Natural killer cell treated with Interleukin-12 subunit alpha and Interleukin-12 subunit beta and Interleukin-15 and Interleukin-18, amount 100 ng/mL, for 72 hours (primary cell): ENCODE data around the gene ZNF232. TPM values are rescaled to one million over a fixed set of nuclear protein-coding genes. Genes with fewer than 3 reads are reported as not detected.
"Not testable (repeated sequence)": the region's sequence is repeated elsewhere in the genome, so short reads cannot be mapped to it uniquely, and the experiment has no call there.

Source experiments
- ATAC-seq, 2 donors: fragments of 150-1000 bp; cut with Tn5 transposase in 1 of 2; sonication (Bioruptor Pico), chemical (Tn5 transposase) in 1 of 2; 2 replicates each; pipeline ENCODE4 v1.10.0; 2021
- DNase-seq: peaks from one replicate; pipeline ENCODE4 v3.0.0; 2022; ENCODE audit warnings: low spot score
- H3K27ac Mint-ChIP-seq, 2 donors: 1 replicate in 1 of 2; 2 replicates in 1 of 2; pipeline ENCODE4 v1.8.0; 2022; ENCODE audit warnings: mixed read lengths in 2 of 2, mild to moderate bottlenecking in 1 of 2, moderate library complexity in 1 of 2
- H3K27me3 Mint-ChIP-seq, 2 donors: 1 replicate in 1 of 2; 2 replicates in 1 of 2; pipeline ENCODE4 v1.8.0; 2022; ENCODE audit warnings: mixed read lengths in 2 of 2
- H3K36me3 Mint-ChIP-seq: one replicate; pipeline ENCODE4 v1.8.0; 2022; ENCODE audit warnings: mixed read lengths
- H3K4me1 Mint-ChIP-seq, 2 donors: 1 replicate in 1 of 2; 2 replicates in 1 of 2; pipeline ENCODE4 v1.8.0; 2022; ENCODE audit warnings: low read depth in 2 of 2, mixed read lengths in 2 of 2, mild to moderate bottlenecking in 1 of 2
- H3K4me3 Mint-ChIP-seq: one replicate; pipeline ENCODE4 v1.8.0; 2022; ENCODE audit warnings: mixed read lengths
- H3K9me3 Mint-ChIP-seq: 2 replicates; pipeline ENCODE4 v1.8.0; 2022; ENCODE audit warnings: mixed read lengths
- total RNA-seq, 2 donors: library from RNA; stranded (reverse); gene quantifications; one replicate each; pipeline ENCODE4 v1.2.3, GENCODE V29; 2022

The ZNF232 gene
- total RNA-seq, 2 donors from 2014 or later = 14.0 to 15.1 TPM

DNA sequence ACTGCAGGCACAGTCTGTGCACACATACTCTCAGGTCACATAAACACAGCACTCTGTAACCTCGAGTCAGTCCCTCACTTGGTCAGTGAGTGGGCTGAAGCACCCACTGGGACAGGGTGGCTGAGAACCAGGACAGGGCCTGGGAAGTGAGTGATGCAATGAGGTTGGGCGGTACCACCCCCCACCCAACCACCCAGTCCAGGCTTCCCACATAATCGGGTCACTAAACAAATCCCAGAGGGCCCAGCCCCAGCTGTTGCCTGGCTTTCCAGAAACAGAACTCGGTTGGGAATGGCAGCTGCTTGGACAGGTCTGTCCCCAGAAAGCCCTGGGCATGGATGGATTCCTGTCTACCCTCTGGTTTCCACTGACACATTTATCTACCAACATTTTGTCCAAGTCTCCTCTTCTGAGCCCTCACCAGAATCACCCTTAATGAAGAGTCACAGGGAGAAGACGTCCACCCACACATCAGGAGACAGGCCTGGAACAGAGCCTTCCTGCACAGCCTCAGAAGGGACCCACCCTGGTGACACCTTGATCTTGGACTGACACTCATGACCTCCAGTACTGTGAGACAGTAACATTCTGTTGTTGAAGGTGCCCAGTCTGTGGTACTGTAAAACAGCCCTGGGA, 12.6 kb upstream of the ZNF232 start:
- H3K27ac Mint-ChIP-seq, H3K9me3 Mint-ChIP-seq, DNase-seq, H3K4me1 Mint-ChIP-seq, H3K36me3 Mint-ChIP-seq, H3K4me3 Mint-ChIP-seq: not testable (repeated sequence)
- peak in 1 of 2 donors; percentile 13 for ATAC-seq
- peaks cover 12 to 19% of the 10 kb centered on the region in 2 donors for H3K27me3 Mint-ChIP-seq

- ATAC-seq (peak; percentile 17 to 52), DNase-seq (peak; percentile 39)
- Mint-ChIP-seq H3K4me1 (peaks cover 2 to 5% of the 10 kb centered on the region in 2 donors), H3K36me3 (no peaks in the 10 kb centered on the region), H3K9me3 (no peaks in the 10 kb centered on the region), H3K4me3 (no peak overlapping the region), H3K27ac (no peak overlapping the region), H3K27me3 (peaks cover 12 to 19% of the 10 kb centered on the region in 2 donors)
Observed at GRCh38 chr17:5123343-5124124, 11.9 kb upstream of the ZNF232 start.

GRCh38 chr17:5122586-5123342, 11.1 kb upstream of the ZNF232 start:
- Mint-ChIP-seq H3K36me3 (no peaks in the 10 kb centered on the region), H3K27me3 (peaks cover 12 to 20% of the 10 kb centered on the region in 2 donors), H3K9me3 (no peaks in the 10 kb centered on the region), H3K4me3 (no peak overlapping the region), H3K4me1 (peaks cover 4 to 5% of the 10 kb centered on the region in 2 donors), H3K27ac (no peak overlapping the region)
- ATAC-seq = peak; percentile 56 to 63
- peak; percentile 51 for DNase-seq

- ATAC-seq, H3K4me1 Mint-ChIP-seq, H3K9me3 Mint-ChIP-seq, H3K36me3 Mint-ChIP-seq, H3K27ac Mint-ChIP-seq, DNase-seq: not testable (repeated sequence)
- peak overlapping the region; percentile 72 for H3K4me3 Mint-ChIP-seq
- H3K27me3 Mint-ChIP-seq = peaks cover 14 to 26% of the 10 kb centered on the region in 2 donors
Observed at GRCh38 chr17:5122056-5122455, 10.4 kb upstream of the ZNF232 start.

GRCh38 chr17:5121186-5121841, 9.6 kb upstream of the ZNF232 start:
- Mint-ChIP-seq H3K9me3 (no peaks in the 10 kb centered on the region), H3K4me1 (peaks cover 5 to 9% of the 10 kb centered on the region in 2 donors), H3K4me3 (peak overlapping the region; percentile 72), H3K27ac (no peak overlapping the region), H3K36me3 (no peaks in the 10 kb centered on the region), H3K27me3 (peaks cover 20 to 33% of the 10 kb centered on the region in 2 donors)
- DNase-seq (peak; percentile 31), ATAC-seq (no peak)

- H3K9me3 Mint-ChIP-seq, ATAC-seq, H3K36me3 Mint-ChIP-seq, H3K4me1 Mint-ChIP-seq, H3K4me3 Mint-ChIP-seq, H3K27ac Mint-ChIP-seq, DNase-seq: not testable (repeated sequence)
- H3K27me3 Mint-ChIP-seq = peaks cover 21 to 34% of the 10 kb centered on the region in 2 donors
Observed at GRCh38 chr17:5120436-5121185, 8.9 kb upstream of the ZNF232 start.

- peaks cover 23 to 34% of the 10 kb centered on the region in 2 donors for H3K27me3 Mint-ChIP-seq
- H3K9me3 Mint-ChIP-seq = no peaks in the 10 kb centered on the region
- H3K4me1 Mint-ChIP-seq = peaks cover 5 to 9% of the 10 kb centered on the region in 2 donors
- no peak overlapping the region for H3K4me3 Mint-ChIP-seq
- no peak for ATAC-seq
- no peak overlapping the region for H3K27ac Mint-ChIP-seq
- no peaks in the 10 kb centered on the region for H3K36me3 Mint-ChIP-seq
- no peak for DNase-seq
Observed at GRCh38 chr17:5120036-5120435, 8.4 kb upstream of the ZNF232 start.

DNA sequence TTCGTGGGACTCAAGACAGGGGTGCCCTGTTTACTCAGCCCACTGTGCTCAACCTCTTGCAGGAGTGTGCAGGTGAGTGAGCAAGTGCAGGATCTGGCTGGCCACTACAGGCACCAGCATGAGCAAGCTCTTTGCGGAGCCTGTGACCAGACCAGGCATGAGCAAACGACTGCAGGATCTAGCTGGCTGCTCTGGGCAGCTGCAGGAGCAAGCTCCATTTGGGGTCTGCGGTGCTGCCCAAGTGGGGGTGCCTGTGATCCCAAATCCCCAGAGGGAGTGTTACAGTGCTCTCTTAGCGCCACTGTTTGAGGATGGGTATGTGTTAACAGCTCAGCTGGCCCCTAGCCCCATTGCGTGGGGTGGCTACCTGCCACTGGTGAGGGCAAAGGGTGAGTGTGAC, 6.5 kb upstream of the ZNF232 start:
- H3K4me1 Mint-ChIP-seq = peaks cover 5 to 9% of the 10 kb centered on the region in 2 donors
- H3K36me3 Mint-ChIP-seq = peaks cover 12% of the 10 kb centered on the region
- DNase-seq (no peak), ATAC-seq (peak in 1 of 2 donors; percentile 40)
- no peak overlapping the region for H3K27ac Mint-ChIP-seq
- H3K9me3 Mint-ChIP-seq = no peaks in the 10 kb centered on the region
- no peak overlapping the region for H3K4me3 Mint-ChIP-seq
- H3K27me3 Mint-ChIP-seq = peaks cover 23 to 28% of the 10 kb centered on the region in 2 donors

DNA sequence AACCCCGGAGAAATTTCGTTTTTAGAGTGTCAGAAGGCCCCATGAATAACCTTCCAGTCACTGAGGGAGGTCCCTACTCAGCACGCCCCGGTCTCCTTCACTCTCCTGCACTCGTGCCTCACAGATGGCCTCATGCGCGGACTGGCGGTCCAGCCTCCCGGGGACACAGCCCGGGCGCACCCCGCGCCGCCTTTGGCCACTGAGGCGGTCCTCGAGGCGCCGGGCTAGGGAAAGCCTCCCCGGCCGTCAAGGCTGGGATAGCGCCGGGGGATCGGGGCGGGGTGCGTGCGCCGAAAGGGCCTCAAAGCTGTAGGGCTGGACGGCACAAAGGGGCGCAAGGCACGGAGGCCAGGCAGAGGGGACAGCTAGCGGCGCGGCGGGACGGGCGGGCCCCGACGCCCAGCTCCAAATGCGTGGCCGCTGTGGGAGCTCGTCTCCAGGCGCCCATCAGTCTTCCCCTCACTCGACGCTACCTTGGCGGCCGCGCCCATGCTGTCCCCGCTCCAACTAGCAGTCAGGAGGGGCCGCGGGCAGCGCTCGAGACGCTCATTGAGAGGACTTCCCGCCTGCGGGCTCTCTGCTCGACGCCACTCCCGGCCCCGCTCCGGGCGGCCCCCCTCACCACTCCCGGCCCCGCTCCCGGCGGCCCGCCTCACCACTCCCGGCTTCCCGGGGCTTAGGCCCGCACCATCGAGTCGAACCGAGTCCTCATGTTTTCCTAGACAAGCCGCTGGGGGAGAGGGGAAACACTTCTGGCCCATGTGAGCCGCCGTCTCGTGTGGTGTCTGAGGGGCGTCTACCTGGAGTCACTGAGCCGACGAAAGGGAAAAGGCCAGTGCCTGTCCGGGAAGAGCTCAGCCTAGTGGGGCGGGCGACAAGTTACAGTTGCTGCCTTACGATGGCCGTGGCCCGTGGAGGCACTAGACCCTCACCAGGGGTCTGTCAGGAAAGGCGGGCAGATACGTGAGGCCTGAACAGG, 4.3 kb upstream of the ZNF232 start, which contains the start of gene USP6:
TSS of gene USP6 (plus strand) at position 360 of the 979 bp plus-strand sequence. CDS start 14,336 bp downstream, outside the sequence.
- Mint-ChIP-seq H3K27me3 (peaks cover 14 to 19% of the 10 kb centered on the region in 2 donors), H3K27ac (no peak within 1 kb of the TSS), H3K4me1 (peaks cover 3 to 17% of the 10 kb centered on the region in 2 donors), H3K9me3 (no peaks in the 10 kb centered on the region), H3K36me3 (peaks cover 14% of the 10 kb centered on the region), H3K4me3 (no peak within 1 kb of the TSS)
- ATAC-seq (no peak), DNase-seq (no peak)

GRCh38 chr17:5110816-5111215, 862 bp downstream of the ZNF232 start:
- H3K27ac Mint-ChIP-seq = peak overlapping the region; percentile 38 to 69

DNA sequence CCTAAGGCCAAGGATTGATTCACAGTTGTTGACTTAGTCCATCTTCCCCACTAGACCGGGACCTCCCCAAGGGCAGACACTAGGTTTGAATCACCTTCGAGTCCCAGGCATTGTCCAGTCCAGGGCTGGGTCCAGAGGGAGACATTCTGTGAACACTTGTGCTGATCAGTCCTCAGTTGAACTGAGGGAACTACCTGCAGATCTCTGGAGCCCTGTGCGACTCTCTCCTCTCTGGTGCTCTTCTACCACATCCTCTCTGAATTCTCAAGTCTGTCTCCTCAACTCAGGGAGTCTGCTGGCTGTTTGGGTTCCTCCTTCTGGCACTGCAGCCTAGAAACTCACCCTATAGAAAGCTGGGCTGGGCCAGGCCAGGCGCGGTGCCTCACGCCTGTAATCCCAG, 10.8 kb downstream of the ZNF232 start:
- Mint-ChIP-seq H3K27ac (no peak overlapping the region), H3K27me3 (peaks cover 8 to 13% of the 10 kb centered on the region in 2 donors), H3K36me3 (peaks cover 18% of the 10 kb centered on the region), H3K9me3 (peaks cover 6% of the 10 kb centered on the region), H3K4me3 (no peak overlapping the region), H3K4me1 (peaks cover 0 to 9% of the 10 kb centered on the region in 2 donors)
- ATAC-seq = no peak
- DNase-seq = no peak

More at GRCh38 chr17:5110816-5111215, 862 bp downstream of the ZNF232 start:
- peak overlapping the region; percentile 84 for H3K4me3 Mint-ChIP-seq
- DNase-seq (no peak), ATAC-seq (no peak)
- H3K27me3 Mint-ChIP-seq = peaks cover 0 to 11% of the 10 kb centered on the region in 2 donors
- H3K4me1 Mint-ChIP-seq = peaks cover 15 to 23% of the 10 kb centered on the region in 2 donors
- peaks cover 38% of the 10 kb centered on the region for H3K36me3 Mint-ChIP-seq
- no peaks in the 10 kb centered on the region for H3K9me3 Mint-ChIP-seq

- H3K36me3 Mint-ChIP-seq = peaks cover 24% of the 10 kb centered on the region
- H3K4me1 Mint-ChIP-seq = peaks cover 0 to 9% of the 10 kb centered on the region in 2 donors
- no peak for DNase-seq
- H3K9me3 Mint-ChIP-seq = peaks cover 12% of the 10 kb centered on the region
- ATAC-seq = no peak
- no peak overlapping the region for H3K27ac Mint-ChIP-seq
- peaks cover 8 to 16% of the 10 kb centered on the region in 2 donors for H3K27me3 Mint-ChIP-seq
- no peak overlapping the region for H3K4me3 Mint-ChIP-seq
Observed at GRCh38 chr17:5099271-5099670, 12.4 kb downstream of the ZNF232 start.
